HG03139 (cell line): Measurements from ENCODE around the gene TLCD5.
A peak's percentile ranks its signal among the peaks of the same experiment; 100 is the strongest.

Source experiments
- ATAC-seq: cut with Tn5 transposase; IDR thresholded peaks from one replicate; pipeline ENCODE4 v1.9.1; 2021; ENCODE audit not compliant: unreplicated experiment

Gene TLCD5

DNA sequence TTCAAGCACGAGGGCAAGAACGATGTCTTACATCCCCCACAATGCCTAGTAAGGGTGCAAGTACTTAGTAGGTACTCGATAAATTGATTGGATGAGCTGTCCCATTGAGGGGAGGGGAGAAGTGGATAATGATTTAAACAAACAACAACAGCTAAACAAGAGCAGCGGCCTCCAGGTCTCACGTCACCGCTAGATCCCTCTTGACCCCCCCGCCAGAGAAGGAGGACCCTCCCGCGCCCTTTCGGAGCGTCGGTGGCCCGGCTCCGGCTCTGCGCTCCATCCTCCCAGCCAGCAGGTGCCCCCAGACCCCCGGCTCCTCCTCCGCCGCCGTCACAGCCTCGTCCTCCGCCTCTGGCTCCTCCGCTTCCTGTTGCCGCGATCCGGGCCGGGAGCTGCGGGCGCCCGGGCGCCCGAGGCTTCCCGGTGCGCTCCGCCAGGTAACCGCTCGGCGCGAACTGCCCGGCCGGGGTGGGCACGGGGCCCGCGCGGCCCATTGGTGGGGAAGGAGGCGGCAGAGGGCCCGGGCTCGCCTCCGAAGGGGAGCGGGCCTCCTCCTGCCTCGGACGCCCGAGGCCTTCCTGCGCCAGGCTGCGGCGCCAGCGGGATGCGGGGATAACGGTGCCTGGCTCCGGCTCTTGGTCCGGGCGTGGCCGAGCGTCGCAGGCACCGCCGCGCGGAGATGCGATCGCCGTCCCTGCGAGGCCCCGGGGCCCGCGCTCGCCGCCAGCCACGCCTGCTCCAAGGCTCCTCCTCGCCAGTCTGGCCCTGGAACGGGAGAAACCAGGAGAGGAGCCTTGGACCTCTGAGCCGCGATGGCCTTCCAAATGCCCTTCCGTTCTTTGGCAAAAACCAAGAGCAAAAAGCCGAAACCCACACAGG is at the start of gene TLCD5:
Gene TLCD5 (plus strand): TSS at position 368 of the 879 bp plus-strand sequence. CDS start 2,143 bp downstream, outside the sequence.
- ATAC-seq: no peak

DNA sequence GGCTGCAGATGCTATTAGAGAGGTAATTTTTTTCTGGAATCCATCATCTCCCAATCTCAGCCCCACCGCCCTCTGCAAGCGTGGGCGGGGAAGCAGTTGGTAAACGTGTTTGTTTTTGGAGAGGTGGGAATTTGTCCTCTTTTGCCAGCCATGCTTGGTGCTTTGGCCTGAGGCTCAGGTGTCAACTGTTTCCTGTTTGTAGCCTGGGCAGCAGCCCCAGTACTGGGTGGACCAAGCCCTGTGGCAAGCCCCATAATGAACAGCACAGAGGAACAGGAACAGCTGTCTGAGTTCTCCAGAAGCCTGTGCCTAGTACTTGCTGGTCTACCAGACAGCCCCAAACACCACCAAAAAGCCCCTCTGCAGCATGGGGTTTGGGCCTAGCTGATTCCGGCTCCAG is 45.6 kb upstream of the TLCD5 start:
- no peak for ATAC-seq

DNA sequence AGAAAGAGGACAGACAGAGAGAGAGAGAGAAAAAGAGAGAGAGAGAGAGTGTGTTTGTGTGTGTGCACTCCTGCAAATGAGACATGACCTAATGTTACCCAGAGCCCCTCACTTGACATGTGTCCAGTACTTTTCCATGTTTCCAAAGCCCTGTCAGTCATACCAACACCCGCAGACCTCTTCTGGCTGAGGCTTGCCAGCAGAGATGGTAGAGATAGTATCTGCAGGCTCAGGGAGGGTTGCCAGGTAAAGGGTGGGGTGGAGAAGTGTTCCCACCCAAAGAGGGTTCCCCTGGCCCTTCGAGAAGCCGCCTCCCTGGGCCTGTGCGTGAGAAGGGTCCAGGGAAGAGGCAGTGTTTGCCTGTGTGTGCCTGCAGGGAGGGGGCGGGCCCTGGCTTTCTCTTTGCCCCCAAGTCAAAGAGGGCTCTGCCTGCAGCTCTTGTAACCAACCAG is 44.5 kb upstream of the TLCD5 start:
- ATAC-seq: no peak

DNA sequence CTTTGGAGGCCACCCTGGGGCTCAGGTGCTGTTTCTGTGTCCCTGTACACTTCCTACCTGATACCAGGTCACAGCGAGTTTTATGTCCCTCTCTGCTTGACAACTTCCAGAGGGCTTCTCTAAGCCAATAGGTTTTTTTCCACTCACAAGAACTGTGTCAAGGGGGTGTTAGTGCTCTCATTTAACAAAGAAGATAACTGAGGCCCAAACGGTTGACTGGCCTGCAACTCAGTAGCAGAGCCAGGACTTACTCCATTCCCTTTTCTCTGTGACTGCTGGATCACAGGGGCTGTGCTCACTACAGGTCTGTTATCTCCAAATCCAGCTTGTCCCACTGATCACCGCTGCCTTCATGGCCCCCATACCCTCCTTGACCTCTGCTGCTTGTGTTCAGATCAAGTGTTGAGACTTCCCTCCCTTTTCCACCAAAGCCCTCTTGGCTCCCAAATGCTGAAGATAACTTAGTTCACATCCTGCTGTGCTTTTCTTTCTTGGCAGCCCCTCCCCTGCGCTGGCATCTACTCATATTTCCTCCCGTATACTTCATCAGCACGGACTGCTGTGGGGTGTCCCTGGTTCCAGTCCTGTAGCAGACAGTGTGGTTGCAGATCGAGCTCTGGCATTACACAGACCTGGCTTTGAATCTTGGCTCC is 43.8 kb upstream of the TLCD5 start:
- ATAC-seq: no peak

DNA sequence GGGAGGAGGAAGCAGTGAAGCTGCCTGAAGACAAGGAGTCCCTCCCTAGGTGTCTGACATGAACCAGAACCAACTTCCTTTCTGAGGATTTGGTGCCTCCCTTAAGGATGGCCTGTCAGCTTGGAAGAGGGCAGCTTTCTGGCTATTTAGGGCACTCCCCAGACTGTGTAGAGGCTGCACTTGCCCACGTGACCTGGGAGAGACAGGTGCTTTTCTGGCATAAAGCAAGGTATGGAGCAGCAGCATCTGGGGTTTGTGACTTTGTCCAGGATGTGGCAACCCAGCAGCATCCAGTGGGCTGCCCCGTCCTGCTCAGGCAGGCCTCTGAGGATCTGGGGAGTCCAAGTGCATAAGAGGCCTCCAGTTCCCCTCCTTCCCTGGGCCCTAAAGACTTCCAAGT is 42.0 kb upstream of the TLCD5 start:
- no peak for ATAC-seq

DNA sequence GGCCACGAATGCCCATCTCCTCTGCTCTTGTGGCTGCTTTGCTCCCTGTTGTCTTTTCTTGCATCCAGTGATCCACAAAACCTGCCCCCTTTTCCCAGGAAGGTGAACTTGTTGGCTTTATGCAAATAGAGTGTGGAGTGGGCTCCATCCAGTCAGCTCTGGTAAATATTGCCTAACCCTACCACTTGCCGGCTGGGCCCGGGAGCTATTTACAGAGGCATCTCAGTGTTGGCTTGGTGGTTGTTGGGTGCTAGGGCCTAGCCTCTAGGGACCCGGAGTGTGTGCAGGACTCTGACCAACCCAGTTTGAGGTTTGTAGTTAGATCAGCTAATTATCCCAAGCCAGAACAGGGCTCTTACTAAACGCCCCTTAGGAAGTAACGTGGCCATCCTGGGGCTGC is 40.8 kb upstream of the TLCD5 start:
- no peak for ATAC-seq

DNA sequence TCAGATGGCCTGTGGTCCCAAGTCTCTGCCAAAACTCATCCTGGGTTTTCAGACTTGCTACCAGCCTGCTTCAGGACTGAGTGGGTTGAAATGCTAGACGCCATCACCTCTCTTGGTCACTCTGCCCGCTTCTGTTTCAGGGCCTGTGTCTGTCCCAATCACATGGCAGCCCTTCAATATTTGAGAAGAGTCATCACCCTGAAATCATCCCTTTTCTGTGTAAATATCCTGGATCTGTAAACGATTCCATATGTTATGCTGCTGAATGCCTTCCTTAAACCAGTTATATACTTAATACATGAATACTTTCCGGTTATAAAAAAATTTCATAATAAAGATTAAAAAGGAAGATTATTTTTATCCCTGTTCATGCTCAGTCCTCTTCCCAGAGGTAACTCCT is 39.8 kb upstream of the TLCD5 start:
- ATAC-seq: no peak

DNA sequence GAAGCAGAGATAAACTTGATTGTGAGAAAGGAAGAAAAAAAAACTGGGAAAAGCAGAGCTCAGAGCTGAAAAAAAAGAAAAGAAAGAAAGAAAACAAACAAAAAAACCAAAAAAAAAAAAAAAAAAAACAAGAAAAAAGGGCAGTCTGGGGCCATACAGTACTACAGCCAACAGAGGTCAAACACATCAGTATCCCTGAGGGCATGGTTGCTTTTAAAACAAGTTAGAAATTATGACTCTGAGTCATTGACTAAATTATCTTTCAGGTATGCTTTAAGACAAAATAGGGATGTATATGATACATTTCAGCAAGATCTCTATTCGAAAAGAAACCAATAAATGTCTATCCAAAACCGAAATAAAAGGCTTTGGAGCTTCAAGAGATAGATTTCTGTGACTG is 37.1 kb upstream of the TLCD5 start:
- no peak for ATAC-seq

DNA sequence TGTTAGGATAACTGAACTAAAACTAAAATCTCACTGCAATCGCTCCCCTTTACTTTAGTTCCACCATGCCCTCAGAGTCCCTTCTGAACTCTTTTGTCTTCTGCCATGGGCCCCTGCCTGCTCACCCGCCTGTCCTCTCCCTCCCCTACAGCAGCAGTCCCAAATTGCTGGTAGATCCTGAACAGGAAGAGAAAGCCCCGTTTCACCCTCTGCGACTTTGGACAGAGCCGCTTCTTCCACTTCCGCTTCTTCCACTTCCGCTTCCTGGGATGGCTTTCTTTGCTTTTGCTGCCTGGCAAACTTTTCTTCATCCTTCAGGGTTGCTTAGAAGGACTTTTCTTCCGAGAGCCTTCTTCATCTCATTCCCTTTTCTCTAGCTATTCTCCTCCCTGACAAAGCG is 35.7 kb upstream of the TLCD5 start:
- no peak for ATAC-seq

DNA sequence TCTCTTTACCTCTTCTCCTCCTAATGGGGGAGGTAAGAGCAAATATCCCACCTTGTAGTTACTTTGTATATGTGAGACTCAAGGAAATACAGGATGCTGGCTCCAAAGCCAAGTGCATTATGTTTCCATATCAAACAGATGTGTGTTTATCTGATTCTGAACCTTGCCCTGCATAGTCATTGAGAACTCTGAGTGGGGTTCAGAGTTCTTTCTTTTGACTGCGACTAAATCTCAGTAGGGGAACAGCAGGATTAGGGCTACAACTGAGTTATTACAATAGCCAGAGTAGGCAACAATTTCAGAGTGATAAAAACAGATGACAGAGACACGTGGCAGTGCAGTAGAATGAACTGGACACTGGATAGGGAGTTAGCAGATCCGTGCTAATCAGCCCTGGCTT is 34.1 kb upstream of the TLCD5 start:
- ATAC-seq: no peak

DNA sequence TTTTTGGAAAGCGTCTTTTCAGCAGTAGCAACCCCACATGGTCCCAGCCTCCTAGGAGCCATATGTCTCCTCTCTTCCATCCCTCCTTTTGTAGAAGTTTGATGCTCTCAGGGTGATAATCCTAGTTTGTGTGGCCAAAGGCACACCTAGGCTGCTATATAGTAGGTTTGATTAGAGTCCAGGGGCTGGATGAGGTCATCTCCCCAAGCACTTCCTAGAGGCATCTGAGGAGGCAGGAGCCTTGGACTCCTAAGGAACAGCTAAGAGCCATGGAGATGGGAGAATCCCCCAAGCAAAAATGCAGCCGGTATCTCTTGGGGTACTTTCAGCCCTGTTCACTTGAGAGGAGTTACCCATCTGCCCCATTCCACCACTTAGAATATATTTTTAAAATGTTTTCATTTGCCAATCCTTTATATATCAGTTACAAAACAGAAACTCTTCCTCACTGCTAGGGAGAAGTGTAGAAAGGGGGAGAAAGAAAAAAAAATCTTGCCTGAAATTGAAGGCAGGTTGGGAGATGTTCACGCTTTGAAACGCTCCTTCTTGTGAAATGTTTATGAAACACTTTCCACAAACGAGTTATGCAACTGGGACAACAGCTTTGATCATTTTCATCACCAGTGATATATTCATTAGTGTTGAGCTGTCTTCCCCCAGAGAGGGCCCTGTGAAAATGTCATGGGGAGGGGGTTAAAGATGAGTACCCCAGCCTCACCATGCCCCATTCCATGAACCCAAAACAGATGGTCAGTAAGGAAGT is 31.9 kb upstream of the TLCD5 start:
- no peak for ATAC-seq

DNA sequence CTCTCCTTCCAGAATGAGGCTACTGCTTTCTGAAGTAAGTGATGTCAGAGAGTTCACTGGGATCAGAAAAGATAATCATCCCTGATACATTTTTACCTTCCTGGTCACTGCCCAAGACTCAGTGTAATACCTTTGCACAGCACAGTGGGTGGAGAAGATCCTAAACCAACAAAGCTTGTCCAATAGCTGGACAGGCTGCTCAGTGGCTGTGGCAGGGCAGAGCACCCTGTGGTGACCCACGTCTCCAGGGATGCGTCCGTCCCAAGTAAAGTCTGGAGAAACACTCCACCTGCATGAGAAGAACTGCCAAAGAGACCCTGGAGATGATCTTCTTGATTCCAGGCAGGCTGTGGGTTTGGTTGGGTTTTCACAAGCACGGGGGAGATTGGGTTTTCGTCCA is 31.0 kb upstream of the TLCD5 start:
- no peak for ATAC-seq

DNA sequence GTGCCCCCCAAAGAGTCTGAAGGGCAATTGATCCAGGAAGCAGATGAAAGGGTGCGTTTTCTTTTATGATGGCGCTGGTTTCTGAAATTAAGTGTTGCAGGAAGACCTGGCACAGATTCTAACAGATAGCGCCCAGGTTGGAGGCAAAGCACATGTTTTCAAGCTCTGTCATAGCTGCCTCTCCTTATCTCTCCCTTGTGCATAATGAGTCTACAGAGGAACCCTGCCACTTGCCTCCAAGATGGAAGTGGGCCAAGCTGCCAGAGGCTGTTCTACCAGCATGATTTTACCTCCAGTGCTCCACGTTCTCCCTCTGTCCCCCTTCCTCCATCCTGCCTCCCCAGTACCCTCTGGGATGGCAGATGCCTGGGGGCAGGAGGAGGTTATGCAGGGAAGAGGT is 30.0 kb upstream of the TLCD5 start:
- ATAC-seq: no peak

DNA sequence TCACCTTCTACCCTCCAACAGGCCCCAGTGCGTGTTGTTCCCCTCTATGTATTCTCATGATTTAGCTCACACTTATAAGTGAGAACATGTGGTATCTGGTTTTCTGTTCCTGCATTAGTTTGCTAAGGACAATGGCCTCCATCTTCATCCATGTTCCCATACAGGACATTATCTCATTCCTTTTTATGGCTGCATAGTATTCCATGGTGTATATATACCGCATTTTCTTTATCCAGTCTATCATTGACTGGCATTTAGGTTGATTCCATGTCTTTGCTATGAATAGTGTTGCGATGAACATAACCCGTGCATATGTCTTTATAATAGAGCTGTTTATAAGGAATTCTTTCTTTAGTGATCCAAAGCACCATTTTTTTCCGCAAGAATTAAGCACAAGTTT is 28.5 kb upstream of the TLCD5 start:
- ATAC-seq: no peak

DNA sequence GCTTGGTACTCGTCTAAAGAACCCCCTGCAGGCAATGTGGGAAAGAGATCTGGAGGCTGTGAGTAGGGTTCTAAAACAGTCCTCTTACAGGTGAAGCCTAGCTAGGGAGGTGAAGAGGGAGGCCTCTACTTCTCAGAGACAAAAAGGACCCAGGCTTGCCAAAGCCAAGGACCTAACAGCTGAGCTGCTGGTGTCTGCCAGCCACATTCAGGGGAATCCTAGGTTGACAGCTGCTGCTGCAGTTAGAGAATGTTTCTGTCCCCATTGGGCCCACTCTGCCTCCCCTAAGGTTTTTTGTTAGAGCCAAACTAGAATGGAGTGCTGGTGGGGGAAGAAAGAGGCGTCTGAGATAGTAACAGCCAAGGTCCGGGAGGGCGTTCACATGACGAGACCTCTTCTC is 26.6 kb upstream of the TLCD5 start:
- ATAC-seq: no peak

DNA sequence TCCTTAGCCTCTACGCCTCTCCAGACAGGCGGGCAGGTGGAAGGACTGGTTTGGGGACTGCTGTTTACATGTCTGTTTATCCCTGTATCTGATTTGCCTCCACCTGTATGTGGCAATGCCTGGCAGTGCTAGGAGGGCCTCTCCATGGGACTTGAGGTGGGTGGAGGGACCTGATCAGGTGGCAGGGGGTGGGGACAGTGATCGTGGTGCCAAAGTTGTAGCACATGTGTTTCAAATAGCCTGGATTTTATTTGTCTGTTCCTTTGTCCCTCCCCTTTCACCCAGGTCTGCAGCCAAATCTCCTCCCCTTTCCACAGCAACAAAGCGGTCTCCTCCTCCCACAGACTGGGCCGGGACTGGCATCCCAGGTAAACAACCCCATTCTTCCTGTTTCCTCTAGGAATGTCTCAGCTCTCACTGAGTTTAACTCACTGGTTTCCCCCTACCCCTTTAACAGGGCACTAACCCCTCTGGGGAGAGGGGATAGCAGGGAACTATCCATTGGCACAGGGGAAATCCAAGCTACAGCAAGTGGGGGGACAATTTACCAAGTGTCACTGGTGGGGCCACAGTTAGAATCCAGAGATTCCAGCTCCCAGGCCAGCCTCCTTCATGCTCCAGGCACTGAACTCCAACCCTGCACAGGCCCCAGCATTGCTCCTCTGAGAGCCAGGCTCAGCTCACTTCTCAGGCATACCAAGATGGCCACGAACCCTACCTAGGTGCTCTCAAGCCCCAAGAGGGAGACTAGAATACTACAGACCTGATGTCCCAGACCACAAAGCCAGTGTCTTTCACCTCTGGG is 22.9 kb upstream of the TLCD5 start:
- ATAC-seq: no peak

DNA sequence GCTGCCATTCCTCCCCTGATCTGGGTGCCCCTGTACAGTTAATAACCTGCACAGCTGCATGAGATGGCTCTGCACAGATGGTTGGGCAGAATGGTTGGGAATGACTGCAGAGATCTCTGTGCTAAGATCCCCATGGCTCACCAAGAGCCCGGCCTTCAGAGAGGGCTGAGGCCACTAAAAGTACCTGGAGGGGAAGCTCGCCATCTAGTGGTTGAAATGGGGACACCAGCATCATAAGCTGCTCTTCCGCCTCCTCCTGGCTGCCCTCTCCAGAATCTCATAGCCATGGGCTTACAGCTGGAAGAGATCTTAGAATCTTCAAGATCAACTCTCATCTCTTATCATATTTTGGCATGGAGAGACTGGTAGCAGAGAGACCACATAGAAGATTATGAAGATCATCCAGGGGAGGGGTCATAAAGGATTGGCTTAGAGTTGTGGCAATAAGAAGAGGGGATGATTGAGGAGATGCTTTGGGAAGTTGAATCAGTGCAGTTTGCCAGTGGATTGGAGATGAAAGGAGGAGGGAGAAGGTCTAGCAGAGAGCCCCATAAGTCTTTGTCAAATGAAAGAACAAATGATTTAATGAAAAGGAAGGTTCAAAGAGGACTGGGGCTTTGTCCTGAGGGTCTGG is 22.0 kb upstream of the TLCD5 start:
- ATAC-seq: peak; percentile 66

DNA sequence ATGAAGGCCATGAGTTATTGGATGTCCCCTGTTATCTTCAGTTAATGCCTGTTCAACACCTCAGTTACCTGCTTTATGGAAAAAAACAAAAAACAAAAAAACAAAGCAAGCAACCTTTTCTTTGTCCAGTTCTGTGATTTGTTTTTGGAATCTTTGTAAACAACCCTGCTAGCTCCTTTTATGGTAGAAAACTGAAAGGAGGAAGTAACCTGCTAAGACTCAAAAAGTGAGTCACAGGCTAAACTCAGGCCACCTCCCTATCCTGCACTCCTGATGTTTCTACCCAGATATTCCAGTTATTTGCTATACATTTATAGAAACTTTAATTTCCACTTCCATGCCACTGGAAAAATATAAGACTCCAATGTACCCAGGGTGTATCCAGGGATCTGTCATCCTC is 20.6 kb upstream of the TLCD5 start:
- ATAC-seq: no peak

DNA sequence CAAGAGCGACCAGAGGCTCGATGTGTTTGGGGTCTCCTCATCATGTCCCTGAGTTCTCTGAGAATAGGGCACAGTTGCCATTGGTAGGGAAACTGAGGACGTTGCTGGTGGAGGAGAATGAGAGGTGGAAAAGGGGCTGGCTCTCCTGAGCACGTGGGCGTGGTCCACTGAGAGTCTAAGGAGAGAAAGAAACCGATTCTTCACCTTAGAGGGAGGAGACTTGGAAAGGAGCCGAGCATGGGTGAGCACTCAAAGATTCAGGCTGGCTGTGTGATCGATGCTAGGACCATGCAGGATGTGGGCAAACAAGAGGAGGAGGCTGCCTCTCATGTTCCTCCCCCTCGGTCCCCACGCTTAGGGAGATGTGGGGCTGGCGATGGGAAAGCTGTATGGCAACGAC is 19.8 kb upstream of the TLCD5 start:
- ATAC-seq: no peak

DNA sequence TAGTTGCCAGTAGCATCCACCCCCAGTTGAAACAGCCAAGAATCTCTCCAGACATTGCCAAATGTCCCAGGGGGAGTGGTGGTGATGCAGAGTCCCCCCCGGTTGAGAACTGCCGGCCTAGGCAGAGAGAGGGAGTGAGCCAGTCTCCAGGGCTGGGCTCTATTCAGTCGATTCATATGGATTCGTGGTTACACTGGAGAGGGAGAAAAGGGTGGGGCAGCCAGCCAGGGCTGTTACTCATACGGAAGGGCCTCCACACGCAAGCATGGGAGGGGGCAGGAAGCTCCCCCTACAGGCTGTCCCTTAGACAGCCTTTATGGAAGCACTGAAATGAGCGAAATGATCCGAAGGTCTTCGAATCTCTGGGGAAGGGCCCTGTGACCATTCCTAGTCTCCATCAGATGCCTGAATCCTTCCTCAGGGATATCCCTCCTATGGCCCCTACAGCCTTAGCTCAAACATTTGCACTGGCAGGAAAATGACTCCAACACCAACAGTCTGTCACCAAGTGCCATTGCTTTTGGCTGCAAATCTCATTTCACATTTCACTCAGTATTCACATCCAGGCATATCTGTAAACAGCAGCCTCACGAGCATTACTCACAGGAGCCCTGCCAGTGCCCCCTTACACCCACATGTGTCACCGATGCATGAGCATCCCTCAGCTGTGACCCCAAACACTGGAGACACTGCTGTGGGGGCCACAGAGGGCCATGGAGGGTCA is 18.4 kb upstream of the TLCD5 start:
- no peak for ATAC-seq
